Measurements from ENCODE around the gene CRELD1.

The CRELD1 gene

DNA sequence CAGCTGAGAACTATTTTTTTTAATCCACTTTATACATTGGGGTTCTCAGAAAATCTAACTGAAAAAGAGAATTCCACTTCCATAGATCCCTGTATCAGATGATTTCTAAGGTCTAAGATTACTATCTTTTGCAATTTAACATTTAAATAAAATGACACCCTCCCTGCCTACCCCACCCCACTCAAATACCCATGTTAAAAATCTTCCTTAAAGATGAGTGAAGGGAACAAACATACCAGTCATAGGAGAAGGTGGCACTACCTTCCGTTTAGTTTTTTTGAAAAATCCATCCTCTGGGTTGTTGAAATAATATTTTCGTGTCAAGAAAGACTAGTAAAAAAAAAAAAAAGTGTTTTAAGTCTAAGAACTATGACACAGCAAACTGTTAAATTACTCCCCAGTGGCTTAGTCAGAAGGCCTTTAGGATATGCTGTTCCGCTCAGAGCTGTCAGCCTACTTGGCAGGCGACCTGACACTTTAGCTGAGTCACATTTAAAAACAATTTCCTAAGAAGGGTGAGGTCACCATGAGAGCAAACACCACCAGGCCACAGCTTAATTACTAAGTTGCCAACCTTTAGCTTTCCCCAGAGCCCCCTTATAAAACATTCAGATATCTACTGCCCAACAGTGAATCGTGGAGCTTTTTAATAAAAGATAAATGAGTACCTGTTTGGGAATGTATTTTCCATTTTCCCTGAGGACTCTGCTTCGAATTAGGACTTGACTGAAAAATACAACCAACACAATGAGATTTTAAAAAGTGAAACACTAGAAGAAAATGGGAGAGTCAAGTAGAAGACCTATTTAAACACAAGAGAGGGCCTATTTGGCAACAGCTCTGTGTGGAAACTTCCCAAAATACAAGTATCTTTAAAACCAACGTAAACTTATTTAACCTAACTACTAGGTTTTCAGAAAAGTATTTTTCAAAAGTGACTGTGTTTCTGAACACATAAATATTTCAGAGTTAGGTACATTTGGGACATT lies 43.4 kb downstream of the CRELD1 start:
- DNase-seq (ENCODE audit: low spot score) = no peak
- TF ChIP-seq, protein P1, sequence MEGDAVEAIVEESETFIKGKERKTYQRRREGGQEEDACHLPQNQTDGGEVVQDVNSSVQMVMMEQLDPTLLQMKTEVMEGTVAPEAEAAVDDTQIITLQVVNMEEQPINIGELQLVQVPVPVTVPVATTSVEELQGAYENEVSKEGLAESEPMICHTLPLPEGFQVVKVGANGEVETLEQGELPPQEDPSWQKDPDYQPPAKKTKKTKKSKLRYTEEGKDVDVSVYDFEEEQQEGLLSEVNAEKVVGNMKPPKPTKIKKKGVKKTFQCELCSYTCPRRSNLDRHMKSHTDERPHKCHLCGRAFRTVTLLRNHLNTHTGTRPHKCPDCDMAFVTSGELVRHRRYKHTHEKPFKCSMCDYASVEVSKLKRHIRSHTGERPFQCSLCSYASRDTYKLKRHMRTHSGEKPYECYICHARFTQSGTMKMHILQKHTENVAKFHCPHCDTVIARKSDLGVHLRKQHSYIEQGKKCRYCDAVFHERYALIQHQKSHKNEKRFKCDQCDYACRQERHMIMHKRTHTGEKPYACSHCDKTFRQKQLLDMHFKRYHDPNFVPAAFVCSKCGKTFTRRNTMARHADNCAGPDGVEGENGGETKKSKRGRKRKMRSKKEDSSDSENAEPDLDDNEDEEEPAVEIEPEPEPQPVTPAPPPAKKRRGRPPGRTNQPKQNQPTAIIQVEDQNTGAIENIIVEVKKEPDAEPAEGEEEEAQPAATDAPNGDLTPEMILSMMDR (IDR thresholded peaks at IDR 0.05; ENCODE audit: extremely low read depth, missing control alignments) = no peak

DNA sequence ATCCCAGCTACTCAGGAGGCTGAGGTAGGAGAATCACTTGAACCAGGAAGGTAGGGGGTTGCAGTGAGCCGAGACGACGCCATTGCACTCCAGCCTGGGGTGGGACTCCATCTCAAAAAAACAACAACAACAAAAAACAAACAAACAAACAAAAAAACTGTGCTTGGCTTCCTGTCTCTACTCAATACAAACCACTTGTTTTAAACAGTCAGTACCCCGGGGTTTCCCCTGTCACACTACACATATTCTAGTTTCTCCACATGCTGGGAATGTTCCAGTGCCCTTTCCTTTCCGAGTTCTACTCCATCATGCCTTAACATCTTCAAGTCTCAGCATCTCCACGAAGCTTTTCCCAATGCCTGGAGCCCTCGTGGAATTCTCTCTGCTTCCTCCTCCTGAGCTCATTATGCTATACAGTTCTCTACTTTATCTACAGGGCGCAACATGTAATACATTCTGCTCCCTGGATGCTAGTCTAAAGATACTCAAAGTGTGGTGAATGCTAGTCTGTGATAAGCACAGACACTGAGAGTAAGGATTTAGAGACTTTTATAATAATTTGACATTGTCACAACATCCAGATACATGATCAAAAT lies 45.2 kb downstream of the CRELD1 start:
- TF ChIP-seq, protein P1 (IDR thresholded peaks at IDR 0.05; ENCODE audit: extremely low read depth, missing control alignments) = no peak

DNA sequence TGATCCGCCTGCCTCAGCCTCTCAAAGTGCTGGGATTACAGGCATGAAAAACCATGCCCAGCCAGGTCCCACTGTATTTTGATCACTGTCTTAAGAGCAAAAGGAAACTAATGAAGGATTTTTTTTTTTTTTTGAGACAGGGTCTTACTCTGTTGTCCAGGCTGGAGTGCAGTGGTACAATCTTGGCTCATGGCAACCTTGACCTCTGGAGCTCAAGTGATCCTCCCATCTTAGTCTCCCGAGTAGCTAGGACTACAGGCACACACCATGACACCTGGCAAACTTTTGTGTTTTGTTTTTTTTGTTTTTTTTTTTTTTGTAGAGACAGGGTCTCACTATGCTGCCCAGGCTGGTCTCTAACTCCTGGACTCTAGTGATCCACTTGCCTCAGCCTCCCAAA lies 46.6 kb downstream of the CRELD1 start:
- TF ChIP-seq, protein P1 (IDR thresholded peaks at IDR 0.05; ENCODE audit: extremely low read depth, missing control alignments) = no peak

More for the DNA sequence above, 45.2 kb downstream of the CRELD1 start:
- no peak for DNase-seq (ENCODE audit: low spot score)

DNA sequence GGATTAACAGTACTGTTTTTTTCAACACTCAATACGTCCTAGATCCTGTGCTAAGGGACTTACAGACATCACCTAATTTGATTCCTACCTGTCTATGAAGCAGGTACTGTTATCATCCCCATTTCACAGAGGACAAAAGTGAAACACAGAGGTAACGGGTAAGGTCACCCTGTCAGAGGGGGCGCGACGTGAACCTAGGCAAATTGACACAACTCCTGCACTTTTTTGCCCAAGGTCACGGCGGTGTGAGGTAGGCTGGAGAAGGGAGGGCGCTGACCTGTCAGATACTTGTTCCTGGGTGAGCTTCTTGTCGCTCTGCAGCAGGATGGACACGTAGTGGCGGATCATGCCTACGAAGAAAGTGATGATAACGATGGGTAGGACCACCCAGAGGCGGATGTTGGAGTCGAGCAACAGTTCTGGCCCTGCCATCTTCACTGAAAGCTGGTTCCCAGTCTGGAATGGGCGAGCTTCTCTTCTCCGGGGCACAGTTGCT lies 52.6 kb downstream of the CRELD1 start:
- no peak for DNase-seq (ENCODE audit: low spot score)
- TF ChIP-seq, protein P1 (IDR thresholded peaks at IDR 0.05; ENCODE audit: extremely low read depth, missing control alignments) = no peak

More for the DNA sequence above, 46.6 kb downstream of the CRELD1 start:
- DNase-seq (ENCODE audit: low spot score) = no peak

DNA sequence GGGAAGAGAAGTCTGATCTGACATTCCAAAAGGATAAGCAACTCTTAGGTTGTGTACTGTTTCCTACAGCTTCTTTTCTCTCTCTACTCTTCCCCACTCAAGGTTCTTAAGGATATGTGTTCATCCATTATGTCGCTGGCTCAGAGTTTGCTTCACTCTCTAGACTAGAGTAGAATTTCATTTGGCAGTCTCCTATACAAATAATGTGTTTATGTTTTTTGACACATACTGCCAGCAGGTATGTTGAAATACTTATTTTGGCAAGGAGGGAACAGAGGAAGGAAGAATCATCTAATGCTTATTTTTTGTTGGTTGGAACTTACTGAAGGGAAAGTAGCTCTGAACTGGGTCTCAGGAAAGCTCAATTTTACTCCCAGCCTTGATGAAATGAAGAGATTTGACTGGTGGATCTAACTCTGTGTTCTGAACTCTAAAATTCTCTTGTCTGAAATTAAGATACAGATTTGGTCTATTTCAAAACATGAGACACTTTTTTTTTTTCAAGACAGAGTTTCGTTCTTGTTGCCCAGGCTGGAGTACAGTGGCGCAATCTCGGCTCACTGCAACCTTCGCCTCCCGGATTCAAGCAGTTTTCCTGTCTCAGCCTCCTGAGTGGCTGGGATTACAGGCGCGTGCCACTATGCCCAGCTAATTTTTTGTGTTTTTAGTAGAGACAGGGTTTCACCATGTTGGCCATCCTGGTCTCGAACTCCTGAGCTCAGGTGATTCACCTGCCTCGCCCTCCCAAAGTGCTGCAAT lies 60.6 kb downstream of the CRELD1 start:
- TF ChIP-seq, protein P1 (IDR thresholded peaks at IDR 0.05; ENCODE audit: extremely low read depth, missing control alignments) = no peak
- DNase-seq (ENCODE audit: low spot score) = no peak
